Measurements from ENCODE around the gene MED27. TPM values are rescaled to one million over a fixed set of nuclear protein-coding genes. Genes with fewer than 3 reads are reported as not detected.

MED27 gene
- total and polyA plus RNA-seq, 2 donors (not counting 1 experiment from before 2014, with no cell fraction given) = 13.4 to 44.7 TPM

DNA sequence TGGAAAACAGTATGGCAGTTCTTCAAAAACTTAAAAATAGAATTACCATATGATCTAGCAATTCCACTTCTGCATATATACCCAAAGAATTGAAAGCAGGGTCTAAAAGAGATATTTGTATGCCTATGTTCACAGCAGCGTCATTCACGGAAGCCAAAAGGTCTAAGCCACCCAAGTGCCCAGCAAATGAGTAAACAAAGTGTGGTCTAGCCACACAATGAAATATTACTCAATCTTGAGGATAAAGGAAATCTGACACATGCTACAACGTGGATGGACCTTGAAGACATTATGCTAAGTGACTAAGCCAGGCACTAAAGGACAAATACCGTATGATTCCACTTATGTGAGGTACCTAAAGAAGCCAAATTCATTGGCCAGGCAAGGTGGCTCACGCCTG lies 11.1 kb upstream of the MED27 start:
- Histone ChIP-seq H3K79me2 (ENCODE audit: control insufficient read depth, insufficient read depth, low read length) (no peaks in the 10 kb centered on the region), H3K27ac (ENCODE audit: insufficient read depth, low read length) (no peak overlapping the region), H3K36me3 (ENCODE audit: control insufficient read depth, insufficient read depth, low read length) (no peaks in the 10 kb centered on the region), H4K20me1 (ENCODE audit: control insufficient read depth, extremely low read depth, insufficient read depth, low read length) (no peaks in the 10 kb centered on the region), H2AFZ (ENCODE audit: low read length) (no peak overlapping the region), H3K4me2 (ENCODE audit: extremely low read depth, insufficient read depth, low read length) (no peak overlapping the region), H3K9ac (ENCODE audit: insufficient read depth, low read length) (no peak overlapping the region), H3K9me3 (ENCODE audit: control insufficient read depth, insufficient read depth, low read depth, low read length) (no peaks in the 10 kb centered on the region), H3K4me3 (replicated peaks in 1 of 4; ENCODE audit: control extremely low read depth in 1 of 4, insufficient read depth in 1 of 4, low read depth in 3 of 4, low read length in 4 of 4) (no peak overlapping the region), H3K4me1 (ENCODE audit: control insufficient read depth, extremely low read depth, insufficient read depth, low read length) (peaks cover 4% of the 10 kb centered on the region), H3K27me3 (ENCODE audit: control insufficient read depth, insufficient read depth, low read length) (peaks cover 13% of the 10 kb centered on the region)
- peak; percentile 17 to 64 for DNase-seq (ENCODE audit: low read depth in 2 of 2)
- TF ChIP-seq EZH2 (IDR thresholded peaks at IDR 0.05; ENCODE audit: low read length, missing control alignments) = no peak
- TF ChIP-seq, protein P1, sequence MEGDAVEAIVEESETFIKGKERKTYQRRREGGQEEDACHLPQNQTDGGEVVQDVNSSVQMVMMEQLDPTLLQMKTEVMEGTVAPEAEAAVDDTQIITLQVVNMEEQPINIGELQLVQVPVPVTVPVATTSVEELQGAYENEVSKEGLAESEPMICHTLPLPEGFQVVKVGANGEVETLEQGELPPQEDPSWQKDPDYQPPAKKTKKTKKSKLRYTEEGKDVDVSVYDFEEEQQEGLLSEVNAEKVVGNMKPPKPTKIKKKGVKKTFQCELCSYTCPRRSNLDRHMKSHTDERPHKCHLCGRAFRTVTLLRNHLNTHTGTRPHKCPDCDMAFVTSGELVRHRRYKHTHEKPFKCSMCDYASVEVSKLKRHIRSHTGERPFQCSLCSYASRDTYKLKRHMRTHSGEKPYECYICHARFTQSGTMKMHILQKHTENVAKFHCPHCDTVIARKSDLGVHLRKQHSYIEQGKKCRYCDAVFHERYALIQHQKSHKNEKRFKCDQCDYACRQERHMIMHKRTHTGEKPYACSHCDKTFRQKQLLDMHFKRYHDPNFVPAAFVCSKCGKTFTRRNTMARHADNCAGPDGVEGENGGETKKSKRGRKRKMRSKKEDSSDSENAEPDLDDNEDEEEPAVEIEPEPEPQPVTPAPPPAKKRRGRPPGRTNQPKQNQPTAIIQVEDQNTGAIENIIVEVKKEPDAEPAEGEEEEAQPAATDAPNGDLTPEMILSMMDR (conservative IDR thresholded peaks at IDR 0.05 in 1 of 2, IDR thresholded peaks at IDR 0.05 in 1 of 2; ENCODE audit: low read depth in 1 of 2, low read length in 2 of 2) = no peak

DNA sequence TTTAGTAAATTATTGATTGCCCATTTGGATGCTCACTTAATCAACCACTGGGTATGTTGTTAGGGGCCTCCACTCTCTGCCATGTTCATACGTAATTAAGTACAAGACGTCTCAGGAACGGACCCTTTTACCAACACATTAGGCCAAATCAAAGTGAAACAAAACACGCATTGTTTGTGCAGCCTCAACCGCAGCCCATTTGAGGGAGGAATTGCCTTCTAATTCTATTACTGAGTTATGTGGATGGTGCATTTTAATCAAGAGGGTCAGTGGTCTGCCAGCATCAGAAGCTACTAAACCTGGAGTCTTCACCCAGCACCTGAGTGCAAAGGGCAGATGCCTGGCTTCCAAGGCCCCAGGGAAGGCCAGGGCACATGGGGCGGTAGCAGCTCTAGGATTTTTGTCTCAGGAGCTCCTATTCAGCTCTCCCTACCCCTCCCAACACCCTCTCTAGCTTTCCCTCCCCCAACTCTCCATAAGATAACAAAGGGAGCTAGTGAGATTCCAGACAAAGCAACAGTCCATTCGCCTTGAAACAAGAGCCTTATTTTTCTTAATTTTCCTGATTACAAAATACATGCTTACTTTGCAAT lies 7.9 kb upstream of the MED27 start:
- DNase-seq (ENCODE audit: low read depth in 2 of 2) = no peak
- Histone ChIP-seq H3K4me1 (ENCODE audit: control insufficient read depth, extremely low read depth, insufficient read depth, low read length) (no peaks in the 10 kb centered on the region), H2AFZ (ENCODE audit: low read length) (no peak overlapping the region), H3K4me3 (replicated peaks in 1 of 4; ENCODE audit: control extremely low read depth in 1 of 4, insufficient read depth in 1 of 4, low read depth in 3 of 4, low read length in 4 of 4) (no peak overlapping the region), H4K20me1 (ENCODE audit: control insufficient read depth, extremely low read depth, insufficient read depth, low read length) (no peaks in the 10 kb centered on the region), H3K9ac (ENCODE audit: insufficient read depth, low read length) (no peak overlapping the region), H3K4me2 (ENCODE audit: extremely low read depth, insufficient read depth, low read length) (no peak overlapping the region), H3K9me3 (ENCODE audit: control insufficient read depth, insufficient read depth, low read depth, low read length) (no peaks in the 10 kb centered on the region), H3K27ac (ENCODE audit: insufficient read depth, low read length) (no peak overlapping the region), H3K27me3 (ENCODE audit: control insufficient read depth, insufficient read depth, low read length) (peaks cover 19% of the 10 kb centered on the region), H3K36me3 (ENCODE audit: control insufficient read depth, insufficient read depth, low read length) (no peaks in the 10 kb centered on the region), H3K79me2 (ENCODE audit: control insufficient read depth, insufficient read depth, low read length) (no peaks in the 10 kb centered on the region)
- TF ChIP-seq, protein P1 (conservative IDR thresholded peaks at IDR 0.05 in 1 of 2, IDR thresholded peaks at IDR 0.05 in 1 of 2; ENCODE audit: low read depth in 1 of 2, low read length in 2 of 2) = no peak
- no peak for TF ChIP-seq EZH2 (IDR thresholded peaks at IDR 0.05; ENCODE audit: low read length, missing control alignments)

DNA sequence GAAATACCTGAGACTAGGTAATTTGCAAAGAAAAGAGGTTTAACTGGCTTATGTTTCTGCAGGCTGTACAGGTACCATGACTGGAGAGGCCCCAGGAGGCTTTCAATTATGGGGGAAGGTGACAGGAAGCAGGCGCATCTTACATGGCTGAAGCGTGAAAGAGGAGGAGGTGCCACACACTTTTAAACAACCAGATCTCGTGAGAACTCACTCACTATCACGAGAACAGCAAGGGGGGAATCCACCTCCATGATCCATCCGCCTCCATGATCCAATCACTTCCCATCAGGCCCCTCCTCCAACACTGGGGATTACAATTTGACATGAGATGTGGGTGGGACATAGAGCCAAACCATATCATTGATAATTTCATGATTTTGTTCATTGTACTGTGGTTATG lies 2.5 kb upstream of the MED27 start:
- peaks cover 18% of the 10 kb centered on the region for H3K79me2 ChIP-seq (ENCODE audit: control insufficient read depth, insufficient read depth, low read length)
- TF ChIP-seq, protein P1 (conservative IDR thresholded peaks at IDR 0.05 in 1 of 2, IDR thresholded peaks at IDR 0.05 in 1 of 2; ENCODE audit: low read depth in 1 of 2, low read length in 2 of 2) = no peak
- no peak for TF ChIP-seq EZH2 (IDR thresholded peaks at IDR 0.05; ENCODE audit: low read length, missing control alignments)
- no peak overlapping the region for H3K4me2 ChIP-seq (ENCODE audit: extremely low read depth, insufficient read depth, low read length)
- DNase-seq (ENCODE audit: low read depth in 2 of 2) = no peak
- H3K27ac ChIP-seq (ENCODE audit: insufficient read depth, low read length) = no peak overlapping the region
- H3K36me3 ChIP-seq (ENCODE audit: control insufficient read depth, insufficient read depth, low read length) = no peaks in the 10 kb centered on the region
- H2AFZ ChIP-seq (ENCODE audit: low read length) = no peak overlapping the region
- H3K27me3 ChIP-seq (ENCODE audit: control insufficient read depth, insufficient read depth, low read length) = peaks cover 9% of the 10 kb centered on the region
- no peak overlapping the region for H3K9ac ChIP-seq (ENCODE audit: insufficient read depth, low read length)
- no peaks in the 10 kb centered on the region for H3K9me3 ChIP-seq (ENCODE audit: control insufficient read depth, insufficient read depth, low read depth, low read length)
- no peaks in the 10 kb centered on the region for H4K20me1 ChIP-seq (ENCODE audit: control insufficient read depth, extremely low read depth, insufficient read depth, low read length)
- no peaks in the 10 kb centered on the region for H3K4me1 ChIP-seq (ENCODE audit: control insufficient read depth, extremely low read depth, insufficient read depth, low read length)
- no peak overlapping the region for H3K4me3 ChIP-seq (replicated peaks in 1 of 4; ENCODE audit: control extremely low read depth in 1 of 4, insufficient read depth in 1 of 4, low read depth in 3 of 4, low read length in 4 of 4)
